HUDEP-2 (cell line): Measurements from ENCODE around the gene MRPS9.

Source experiments
- DNase-seq, 76 experiments: peaks; one replicate each; lab custom pipeline; 2025; ENCODE audit not compliant: unreplicated experiment in 76 of 76; lab: John Stamatoyannopoulos, UW

Gene MRPS9

GRCh38 chr2:105144941-105145300 is 107.1 kb downstream of the MRPS9 start:
- DNase-seq: no peak

- no peak for DNase-seq
These were observed 111.4 kb downstream of the MRPS9 start for GRCh38 chr2:105149272-105149671.
